Measurements from ENCODE around the gene ITPRID2. TPM values are rescaled to one million over a fixed set of nuclear protein-coding genes. Genes with fewer than 3 reads are reported as not detected.

The ITPRID2 gene
- total RNA-seq, 2 experiments from 2014 or later: 34.9 to 51.8 TPM

DNA sequence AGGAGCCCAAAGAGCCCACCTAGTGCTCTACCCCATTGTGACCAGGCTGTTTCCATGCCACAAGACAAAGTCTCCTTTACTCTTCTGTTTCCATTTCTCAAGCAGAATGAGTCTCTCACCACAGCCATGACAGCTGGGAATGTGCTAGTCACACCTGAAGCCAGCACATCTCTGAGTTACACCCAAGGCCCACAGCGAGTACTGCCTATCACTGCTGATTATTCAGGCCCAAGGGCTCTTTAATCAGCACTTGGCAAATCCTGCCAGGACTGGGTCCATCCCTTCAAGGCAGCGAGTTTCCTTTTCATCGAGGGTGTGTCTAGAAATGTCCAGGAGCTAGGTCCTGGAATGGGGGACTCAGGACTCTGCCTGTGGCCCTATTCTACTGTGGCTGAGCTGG is 79.5 kb downstream of the ITPRID2 start:
- DNase-seq: no peak
- intact Hi-C loops (cut with DNase I, micrococcal nuclease): no loop called here
- Mint-ChIP-seq H3K27ac (no peak overlapping the region), H3K27me3 (peaks cover 15% of the 10 kb centered on the region), H3K4me1 (no peaks in the 10 kb centered on the region), H3K9me3 (ENCODE audit: low read depth) (peaks cover 5% of the 10 kb centered on the region), H3K36me3 (ENCODE audit: low read depth) (no peaks in the 10 kb centered on the region), H3K4me3 (no peak overlapping the region)
- ATAC-seq: no peak
- ChIA-PET CTCF (interaction anchor here (0.6 to 0.7 kb wide), 3 partner anchors 16 to 155 kb away, joined by 3 to 5 read pairs (median 3); no protein-coding TSS in a partner anchor), POLR2A (no interaction called here)

GRCh38 chr2:181972431-181973170 is 81.1 kb downstream of the ITPRID2 start:
- H3K27ac Mint-ChIP-seq: no peak overlapping the region
- DNase-seq: no peak
- ChIA-PET CTCF (interaction anchor here (0.6 kb wide), 1 partner anchor 1104 kb away, joined by 3 read pairs; no protein-coding TSS in a partner anchor), POLR2A (no interaction called here)
- ATAC-seq: no peak
- no peak overlapping the region for H3K4me3 Mint-ChIP-seq
- no peaks in the 10 kb centered on the region for H3K4me1 Mint-ChIP-seq
- intact Hi-C loops (cut with DNase I, micrococcal nuclease): no loop called here
- H3K36me3 Mint-ChIP-seq (ENCODE audit: low read depth): no peaks in the 10 kb centered on the region
- peaks cover 5% of the 10 kb centered on the region for H3K9me3 Mint-ChIP-seq (ENCODE audit: low read depth)
- peaks cover 18% of the 10 kb centered on the region for H3K27me3 Mint-ChIP-seq

GRCh38 chr2:181973171-181973783 is 81.7 kb downstream of the ITPRID2 start:
- Mint-ChIP-seq H3K27ac (no peak overlapping the region), H3K9me3 (ENCODE audit: low read depth) (peaks cover 5% of the 10 kb centered on the region), H3K36me3 (ENCODE audit: low read depth) (no peaks in the 10 kb centered on the region), H3K27me3 (peaks cover 15% of the 10 kb centered on the region), H3K4me3 (no peak overlapping the region), H3K4me1 (peaks cover 6% of the 10 kb centered on the region)
- ChIA-PET POLR2A (no interaction called here), CTCF (no interaction called here)
- intact Hi-C loops (cut with DNase I, micrococcal nuclease): no loop called here
- ATAC-seq (no peak), DNase-seq (no peak)

DNA sequence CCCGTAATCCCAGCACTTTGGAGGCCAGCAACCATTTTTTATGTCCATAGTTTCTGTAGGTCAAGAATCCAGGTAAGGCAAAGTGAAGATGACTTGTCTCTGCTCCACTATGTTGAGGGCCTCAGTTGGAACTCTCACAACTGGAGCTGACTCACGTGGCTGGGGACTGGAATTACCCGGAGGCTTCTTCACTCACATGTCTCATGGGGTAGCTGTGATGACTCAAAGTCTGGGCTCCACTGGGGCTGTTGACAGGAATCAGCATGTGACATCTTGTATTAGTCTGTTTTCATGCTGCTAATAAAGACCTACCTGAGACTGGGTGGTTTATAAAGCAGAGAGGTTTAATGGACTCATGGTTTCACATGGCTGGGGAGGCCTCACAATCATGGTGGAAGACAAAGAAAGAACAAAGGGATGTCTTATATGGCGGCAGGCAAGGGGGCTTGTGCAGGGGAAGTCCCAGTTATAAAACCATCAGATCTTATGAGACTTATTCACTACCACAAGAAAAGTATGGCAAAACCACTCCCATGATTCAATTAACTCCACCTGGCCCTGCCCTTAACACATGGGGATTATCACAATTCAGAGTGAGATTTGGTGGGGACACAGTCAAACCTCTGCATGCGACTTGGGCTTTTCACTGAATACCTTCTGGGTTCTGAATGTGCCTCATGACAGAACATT is 86.3 kb downstream of the ITPRID2 start:
- DNase-seq: peak; percentile 64
- Mint-ChIP-seq H3K27me3 (peaks cover 3% of the 10 kb centered on the region), H3K9me3 (ENCODE audit: low read depth) (no peaks in the 10 kb centered on the region), H3K27ac (no peak overlapping the region), H3K36me3 (ENCODE audit: low read depth) (no peaks in the 10 kb centered on the region), H3K4me1 (peaks cover 8% of the 10 kb centered on the region), H3K4me3 (no peak overlapping the region)
- ChIA-PET POLR2A (no interaction called here), CTCF (interaction anchor here (1.0 to 1.5 kb wide), 2 partner anchors 23 to 110 kb away, joined by 4 to 7 read pairs; no protein-coding TSS in a partner anchor)
- intact Hi-C loops (cut with DNase I, micrococcal nuclease): no loop called here
- peak; percentile 90 for ATAC-seq

DNA sequence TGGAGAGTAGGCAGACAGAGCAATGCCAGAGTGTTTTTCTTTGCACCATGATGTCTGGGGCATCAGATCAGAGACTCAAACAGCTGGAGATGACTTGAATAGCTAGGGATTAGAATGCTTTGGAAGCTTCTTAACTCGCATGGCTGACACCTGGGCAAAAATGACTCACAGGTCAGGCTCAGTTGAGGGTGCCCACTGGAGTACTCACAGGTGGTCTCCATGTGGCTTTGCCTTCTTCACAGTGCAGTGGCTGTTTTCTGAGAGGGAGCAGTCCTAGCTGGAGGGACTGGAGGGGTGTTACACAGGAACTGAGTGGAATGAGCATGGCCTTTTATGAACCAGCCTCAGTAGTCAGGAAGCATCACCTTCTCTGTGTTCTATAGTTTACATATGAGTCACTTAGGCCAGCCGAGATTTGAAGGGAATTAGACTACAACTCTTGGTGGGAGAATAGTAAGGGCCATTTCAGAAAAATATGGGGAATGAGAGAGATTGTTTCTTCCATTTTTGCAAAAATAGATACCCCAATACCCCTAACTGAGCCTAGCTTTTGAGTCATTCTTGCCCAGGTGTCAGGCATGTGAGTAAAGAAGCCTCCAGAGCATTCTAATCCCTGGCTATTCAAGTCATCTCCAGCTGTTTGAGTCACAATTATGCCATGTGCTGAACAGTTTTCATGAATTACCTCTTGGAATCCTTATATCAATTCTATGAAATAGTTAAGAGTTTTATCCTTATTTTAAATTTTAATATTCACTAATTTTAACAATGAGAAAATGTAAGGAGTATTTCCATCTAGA is 87.0 kb downstream of the ITPRID2 start:
- Mint-ChIP-seq H3K4me1 (peaks cover 8% of the 10 kb centered on the region), H3K4me3 (no peak overlapping the region), H3K27ac (no peak overlapping the region), H3K9me3 (ENCODE audit: low read depth) (no peaks in the 10 kb centered on the region), H3K27me3 (peaks cover 3% of the 10 kb centered on the region), H3K36me3 (ENCODE audit: low read depth) (no peaks in the 10 kb centered on the region)
- peak; percentile 32 for ATAC-seq
- ChIA-PET POLR2A (no interaction called here), CTCF (interaction anchor here (1.0 to 1.5 kb wide), 2 partner anchors 24 to 109 kb away, joined by 4 to 7 read pairs; no protein-coding TSS in a partner anchor)
- no peak for DNase-seq
- intact Hi-C loops (cut with DNase I, micrococcal nuclease): no loop called here

Other genes starting within 250 kb of the ITPRID2 start
- gene CERKL, start 234.6 kb upstream of the ITPRID2 start, total RNA-seq: under 1 TPM in 1 of 2 experiments, not detected in 1; 0.07 TPM
- not detected for gene NEUROD1, start 211.2 kb upstream of the ITPRID2 start, total RNA-seq
- gene PPP1R1C, start 94.1 kb downstream of the ITPRID2 start, total RNA-seq: not detected

Data from activated CD4-positive, alpha-beta T cell treated with anti-CD3 and anti-CD28 coated beads for 36 hours (primary cell).